H7 (cell line): Measurements from ENCODE around the gene MS4A12. TPM values are rescaled to one million over a fixed set of nuclear protein-coding genes. Genes with fewer than 3 reads are reported as not detected.
"Not testable (repeated sequence)": the region's sequence is repeated elsewhere in the genome, so short reads cannot be mapped to it uniquely, and the experiment has no call there.

Source experiments
- DNase-seq: peaks from one replicate; pipeline ENCODE4 v3.0.0; 2012
- H3K27me3 ChIP-seq: 2 replicates; pipeline ENCODE4 v1.6.0; 2011; ENCODE audit warnings: mild to moderate bottlenecking, low read length; ENCODE audit not compliant: control insufficient read depth, insufficient read depth
- H3K36me3 ChIP-seq: replicated peaks from 2 replicates; pipeline ENCODE4 v1.5.1; 2011; ENCODE audit warnings: low read length; ENCODE audit not compliant: control insufficient read depth, insufficient read depth
- H3K4me3 ChIP-seq: 2 replicates; pipeline ENCODE4 v1.5.1; 2011; ENCODE audit warnings: low read depth, mild to moderate bottlenecking, control low read depth, low read length, moderate library complexity; ENCODE audit not compliant: insufficient read depth
- total RNA-seq: library from RNA; depleted of rRNA; stranded (reverse); fragments of >200 nt; shearing (Covaris generic); gene quantifications from 2 replicates; pipeline ENCODE4 v1.2.3, GENCODE V29; 2014; rRNA removed

The MS4A12 gene
- total RNA-seq: not detected in 2 replicates

- no peaks in the 10 kb centered on the region for H3K36me3 ChIP-seq
- no peaks in the 10 kb centered on the region for H3K27me3 ChIP-seq
- no peak for DNase-seq
- no peak within 1 kb of the TSS for H3K4me3 ChIP-seq
Measured at GRCh38 chr11:60492488-60493009, at the start of gene MS4A12. MS4A12 (plus strand) TSS chr11:60492778; CDS start chr11:60497319, 4,541 bp downstream.

- Histone ChIP-seq H3K4me3 (no peak overlapping the region), H3K27me3 (no peaks in the 10 kb centered on the region), H3K36me3 (no peaks in the 10 kb centered on the region)
- DNase-seq: no peak
Measured at GRCh38 chr11:60447070-60447469, 45.5 kb upstream of the MS4A12 start.

GRCh38 chr11:60447846-60448245, 44.7 kb upstream of the MS4A12 start:
- no peak for DNase-seq
- H3K36me3 ChIP-seq: no peaks in the 10 kb centered on the region
- H3K27me3 ChIP-seq: no peaks in the 10 kb centered on the region
- H3K4me3 ChIP-seq: no peak overlapping the region

GRCh38 chr11:60451185-60451584, 41.4 kb upstream of the MS4A12 start:
- not testable (repeated sequence) for H3K27me3 ChIP-seq, H3K4me3 ChIP-seq, DNase-seq, H3K36me3 ChIP-seq

- Histone ChIP-seq H3K4me3 (no peak overlapping the region), H3K36me3 (no peaks in the 10 kb centered on the region), H3K27me3 (no peaks in the 10 kb centered on the region)
- DNase-seq: no peak
Measured at GRCh38 chr11:60454212-60454611, 38.4 kb upstream of the MS4A12 start.

- H3K36me3 ChIP-seq: no peaks in the 10 kb centered on the region
- no peaks in the 10 kb centered on the region for H3K27me3 ChIP-seq
- no peak within 1 kb of the TSS for H3K4me3 ChIP-seq
- no peak for DNase-seq
Measured at GRCh38 chr11:60455531-60456042, 37.0 kb upstream of the MS4A12 start, which contains the start of gene MS4A1. MS4A1 (plus strand) TSS chr11:60455847; CDS start chr11:60462375, 6,528 bp downstream.

- no peaks in the 10 kb centered on the region for H3K27me3 ChIP-seq
Measured at GRCh38 chr11:60457576-60457975, 35.0 kb upstream of the MS4A12 start.

GRCh38 chr11:60459345-60459744, 33.2 kb upstream of the MS4A12 start:
- no peak overlapping the region for H3K4me3 ChIP-seq
- no peaks in the 10 kb centered on the region for H3K36me3 ChIP-seq
- DNase-seq: no peak
- H3K27me3 ChIP-seq: no peaks in the 10 kb centered on the region

More at GRCh38 chr11:60457576-60457975, 35.0 kb upstream of the MS4A12 start:
- Histone ChIP-seq H3K36me3 (no peaks in the 10 kb centered on the region), H3K4me3 (no peak overlapping the region)
- no peak for DNase-seq

- no peaks in the 10 kb centered on the region for H3K27me3 ChIP-seq
- no peak overlapping the region for H3K4me3 ChIP-seq
- no peak for DNase-seq
- no peaks in the 10 kb centered on the region for H3K36me3 ChIP-seq
Measured at GRCh38 chr11:60468829-60469228, 23.7 kb upstream of the MS4A12 start.

- no peak overlapping the region for H3K4me3 ChIP-seq
- H3K36me3 ChIP-seq: no peaks in the 10 kb centered on the region
- no peaks in the 10 kb centered on the region for H3K27me3 ChIP-seq
- DNase-seq: no peak
Measured at GRCh38 chr11:60469723-60470122, 22.9 kb upstream of the MS4A12 start.

GRCh38 chr11:60477035-60477445, 15.5 kb upstream of the MS4A12 start:
- H3K36me3 ChIP-seq: no peaks in the 10 kb centered on the region
- DNase-seq: no peak
- no peak overlapping the region for H3K4me3 ChIP-seq
- H3K27me3 ChIP-seq: no peaks in the 10 kb centered on the region

GRCh38 chr11:60482361-60482760, 10.2 kb upstream of the MS4A12 start:
- Histone ChIP-seq H3K4me3 (no peak overlapping the region), H3K36me3 (no peaks in the 10 kb centered on the region), H3K27me3 (no peaks in the 10 kb centered on the region)
- no peak for DNase-seq

- no peaks in the 10 kb centered on the region for H3K36me3 ChIP-seq
- H3K27me3 ChIP-seq: no peaks in the 10 kb centered on the region
- peak; percentile 79 for DNase-seq
- no peak overlapping the region for H3K4me3 ChIP-seq
Measured at GRCh38 chr11:60485987-60486386, 6.6 kb upstream of the MS4A12 start.

- Histone ChIP-seq H3K27me3 (no peaks in the 10 kb centered on the region), H3K4me3 (no peak overlapping the region), H3K36me3 (no peaks in the 10 kb centered on the region)
- DNase-seq: no peak
Measured at GRCh38 chr11:60493454-60493853, 876 bp downstream of the MS4A12 start.

GRCh38 chr11:60498399-60498798, 5.8 kb downstream of the MS4A12 start:
- Histone ChIP-seq H3K4me3 (no peak overlapping the region), H3K36me3 (no peaks in the 10 kb centered on the region), H3K27me3 (no peaks in the 10 kb centered on the region)
- no peak for DNase-seq

- no peak for DNase-seq
- Histone ChIP-seq H3K4me3 (no peak overlapping the region), H3K36me3 (no peaks in the 10 kb centered on the region), H3K27me3 (no peaks in the 10 kb centered on the region)
Measured at GRCh38 chr11:60498853-60499252, 6.3 kb downstream of the MS4A12 start.
